ENCODE data around the gene DHRS3. TPM values are rescaled to one million over a fixed set of nuclear protein-coding genes. Genes with fewer than 3 reads are reported as not detected.

Gene DHRS3
- total RNA-seq, 1 donor from 2014 or later: 64.1 TPM

GRCh38 chr1:12554521-12555305 is 63.3 kb downstream of the DHRS3 start:
- no peak for DNase-seq (ENCODE audit: low read depth in 2 of 2)

- DNase-seq (ENCODE audit: low read depth in 2 of 2): no peak
Measured at GRCh38 chr1:12553963-12554362, 64.0 kb downstream of the DHRS3 start.

- DNase-seq (ENCODE audit: low read depth in 2 of 2): no peak
Measured at GRCh38 chr1:12552951-12553921, 64.8 kb downstream of the DHRS3 start.

- DNase-seq (ENCODE audit: low read depth in 2 of 2): no peak
Measured at GRCh38 chr1:12552111-12552888, 65.7 kb downstream of the DHRS3 start.

- DNase-seq (ENCODE audit: low read depth in 2 of 2): no peak
Measured at GRCh38 chr1:12551584-12551983, 66.4 kb downstream of the DHRS3 start.

GRCh38 chr1:12549460-12550349 is 68.3 kb downstream of the DHRS3 start:
- peak; percentile 98 to 99 for DNase-seq (ENCODE audit: low read depth in 2 of 2)

GRCh38 chr1:12548973-12549459 is 69.0 kb downstream of the DHRS3 start:
- peak in 1 of 2 donors; percentile 67 for DNase-seq (ENCODE audit: low read depth in 2 of 2)

GRCh38 chr1:12548279-12548972 is 69.6 kb downstream of the DHRS3 start:
- DNase-seq (ENCODE audit: low read depth in 2 of 2): no peak

GRCh38 chr1:12547586-12548225 is 70.3 kb downstream of the DHRS3 start:
- no peak for DNase-seq (ENCODE audit: low read depth in 2 of 2)

- no peak for DNase-seq (ENCODE audit: low read depth in 2 of 2)
Measured at GRCh38 chr1:12546771-12547585, 71.0 kb downstream of the DHRS3 start.

GRCh38 chr1:12544992-12545391 is 73.0 kb downstream of the DHRS3 start:
- peak; percentile 95 to 96 for DNase-seq (ENCODE audit: low read depth in 2 of 2)

GRCh38 chr1:12544357-12544756 is 73.7 kb downstream of the DHRS3 start:
- DNase-seq (ENCODE audit: low read depth in 2 of 2): peak; percentile 24 to 27

- DNase-seq (ENCODE audit: low read depth in 2 of 2): no peak
Measured at GRCh38 chr1:12543740-12544154, 74.3 kb downstream of the DHRS3 start.

GRCh38 chr1:12542616-12543592 is 75.1 kb downstream of the DHRS3 start:
- no peak for DNase-seq (ENCODE audit: low read depth in 2 of 2)

GRCh38 chr1:12542138-12542465 is 75.9 kb downstream of the DHRS3 start:
- no peak for DNase-seq (ENCODE audit: low read depth in 2 of 2)

GRCh38 chr1:12541274-12542137 is 76.5 kb downstream of the DHRS3 start:
- no peak for DNase-seq (ENCODE audit: low read depth in 2 of 2)

All from dermis microvascular lymphatic vessel endothelial cell (primary cell).